A549 (cell line): ENCODE measurements around the gene SERPINA3.
"Not testable (repeated sequence)": the region's sequence is repeated elsewhere in the genome, so short reads cannot be mapped to it uniquely, and the experiment has no call there.

ENCODE experiments used
- BCL3 ChIP-seq: fragments of >200 bp; sonication (Bioruptor Twin); formaldehyde crosslinking; IDR thresholded peaks from 3 replicates; pipeline ENCODE4 v1.6.1; 2016
- BHLHE40 ChIP-seq: IDR thresholded peaks from 2 replicates; pipeline ENCODE4 v1.6.1; 2012; ENCODE audit warnings: low read depth, low read length, inconsistent platforms
- CTCF ChIP-seq: fragments of >200 bp; sonication (Bioruptor Twin); formaldehyde crosslinking; IDR thresholded peaks from 3 replicates; pipeline ENCODE4 v1.5.1; 2016
- ESRRA ChIP-seq: fragments of 150-350 bp; IDR thresholded peaks from 2 replicates; pipeline ENCODE4 v1.6.1; 2014; ENCODE audit warnings: mild to moderate bottlenecking, low read length, borderline replicate concordance
- FOSL2 ChIP-seq, 2 experiments: fragments of 450-650 bp in 1 of 2; fragments of >200 bp in 1 of 2; sonication (Bioruptor Twin) in 1 of 2; formaldehyde crosslinking; IDR thresholded peaks; 2 replicates each; pipeline versions ENCODE4 v1.5.0 to v1.6.1; 2016 to 2020; ENCODE audit warnings: mild to moderate bottlenecking in 1 of 2, moderate library complexity in 1 of 2
- HEYL ChIP-seq: fragments of 250-450 bp; sonication (Bioruptor Pico); IDR thresholded peaks from 2 replicates; pipeline ENCODE4 v1.8.0; 2021; ENCODE audit warnings: mild to moderate bottlenecking, moderate library complexity
- JUN ChIP-seq, 2 experiments: fragments of >200 bp; sonication (Bioruptor Twin); formaldehyde crosslinking; IDR thresholded peaks; 2 replicates in 1 of 2; 3 replicates in 1 of 2; pipeline ENCODE4 v1.6.1; 2016 to 2017
- MAZ ChIP-seq: fragments of 150-350 bp; IDR thresholded peaks from 2 replicates; pipeline ENCODE4 v1.6.1; 2014; ENCODE audit warnings: antibody characterized with exemption, low read depth, low read length, borderline replicate concordance
- POLR2A ChIP-seq: IDR thresholded peaks from 2 replicates; pipeline ENCODE4 v1.6.1; 2012; ENCODE audit warnings: mild to moderate bottlenecking, low read length
- ZFP36 ChIP-seq: fragments of 450-650 bp; IDR thresholded peaks from 2 replicates; pipeline ENCODE4 v1.6.1; 2014; ENCODE audit warnings: borderline replicate concordance; ENCODE audit not compliant: partially characterized antibody
- TF ChIP-seq, protein P1 (sequence below): IDR thresholded peaks from 2 replicates; pipeline ENCODE4 v1.6.1; 2012

DNA sequence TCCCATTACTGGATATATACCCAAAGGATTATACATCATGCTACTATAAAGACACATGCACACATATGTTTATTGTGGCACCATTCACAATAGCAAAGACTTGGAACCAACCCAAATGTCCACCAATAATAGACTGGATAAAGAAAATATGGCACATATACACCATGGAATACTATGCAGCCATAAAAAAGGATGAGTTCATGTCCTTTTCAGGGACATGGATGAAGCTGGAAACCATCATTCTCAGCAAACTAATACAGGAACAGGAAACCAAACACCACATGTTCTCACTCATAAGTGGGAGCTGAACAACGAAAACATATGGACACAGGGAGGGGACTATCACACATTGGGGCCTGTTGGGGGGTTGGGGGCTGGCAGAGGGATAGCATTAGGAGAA is 3.2 kb upstream of the SERPINA3 start:
- not testable (repeated sequence) for TF ChIP-seq POLR2A; CTCF; MAZ; FOSL2 (IDR thresholded peaks at IDR 0.05); FOSL2 (CRISPR knock-in tag; IDR thresholded peaks at IDR 0.05); ESRRA; BCL3; JUN (IDR thresholded peaks at IDR 0.05); BHLHE40; ZFP36; HEYL
- TF ChIP-seq, protein P1, sequence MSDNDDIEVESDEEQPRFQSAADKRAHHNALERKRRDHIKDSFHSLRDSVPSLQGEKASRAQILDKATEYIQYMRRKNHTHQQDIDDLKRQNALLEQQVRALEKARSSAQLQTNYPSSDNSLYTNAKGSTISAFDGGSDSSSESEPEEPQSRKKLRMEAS: not testable (repeated sequence)
